Measurements from ENCODE around the gene ITGAV.

GRCh38 chr2:186641132-186641806 lies 51.4 kb downstream of the ITGAV start:
- TF ChIP-seq CTCF (IDR thresholded peaks at IDR 0.05) (no peak), POLR2A (IDR thresholded peaks at IDR 0.05) (no peak)

Measured in ovary (tissue), 3 donors.